ENCODE measurements around the gene IGLON5. TPM values are rescaled to one million over a fixed set of nuclear protein-coding genes. Genes with fewer than 3 reads are reported as not detected.

The IGLON5 gene
- total RNA-seq, 2 donors from 2014 or later, result not detected

- ATAC-seq, result no peak
- H3K4me1 Mint-ChIP-seq, result peaks cover 3% of the 10 kb centered on the region
- no peaks in the 10 kb centered on the region for H3K9me3 ChIP-seq (ENCODE audit: control insufficient read depth, low read length, poor library complexity, severe bottlenecking)
- H3K27me3 Mint-ChIP-seq, result peaks cover 56% of the 10 kb centered on the region
- H3K27ac Mint-ChIP-seq, result no peak overlapping the region
- no peak overlapping the region for H3K4me3 Mint-ChIP-seq
- no peaks in the 10 kb centered on the region for H3K36me3 Mint-ChIP-seq (ENCODE audit: low read depth)
- no peak for DNase-seq
Observed at GRCh38 chr19:51294977-51295375, 16.5 kb upstream of the IGLON5 start.

- no peak for DNase-seq
- ATAC-seq, result no peak
- no peaks in the 10 kb centered on the region for H3K9me3 ChIP-seq (ENCODE audit: control insufficient read depth, low read length, poor library complexity, severe bottlenecking)
- H3K27me3 Mint-ChIP-seq, result peaks cover 50% of the 10 kb centered on the region
- H3K4me1 Mint-ChIP-seq, result peaks cover 3% of the 10 kb centered on the region
- H3K27ac Mint-ChIP-seq, result no peak overlapping the region
- H3K36me3 Mint-ChIP-seq (ENCODE audit: low read depth), result no peaks in the 10 kb centered on the region
- H3K4me3 Mint-ChIP-seq, result no peak overlapping the region
Observed at GRCh38 chr19:51295382-51296126, 15.9 kb upstream of the IGLON5 start.

- Mint-ChIP-seq H3K27me3 (peaks cover 43% of the 10 kb centered on the region), H3K4me1 (peaks cover 3% of the 10 kb centered on the region), H3K27ac (no peak overlapping the region), H3K4me3 (no peak overlapping the region), H3K36me3 (ENCODE audit: low read depth) (no peaks in the 10 kb centered on the region)
- DNase-seq, result no peak
- H3K9me3 ChIP-seq (ENCODE audit: control insufficient read depth, low read length, poor library complexity, severe bottlenecking), result no peaks in the 10 kb centered on the region
- no peak for ATAC-seq
Observed at GRCh38 chr19:51296336-51297093, 14.9 kb upstream of the IGLON5 start.

- DNase-seq (no peak), ATAC-seq (no peak)
- no peaks in the 10 kb centered on the region for H3K9me3 ChIP-seq (ENCODE audit: control insufficient read depth, low read length, poor library complexity, severe bottlenecking)
- H3K27ac Mint-ChIP-seq, result no peak overlapping the region
- peaks cover 38% of the 10 kb centered on the region for H3K27me3 Mint-ChIP-seq
- H3K36me3 Mint-ChIP-seq (ENCODE audit: low read depth), result no peaks in the 10 kb centered on the region
- peaks cover 3% of the 10 kb centered on the region for H3K4me1 Mint-ChIP-seq
- no peak overlapping the region for H3K4me3 Mint-ChIP-seq
Observed at GRCh38 chr19:51297406-51297805, 14.0 kb upstream of the IGLON5 start.

- no peaks in the 10 kb centered on the region for H3K36me3 Mint-ChIP-seq (ENCODE audit: low read depth)
Observed at GRCh38 chr19:51301266-51301665, 10.2 kb upstream of the IGLON5 start.

GRCh38 chr19:51305479-51305878 is 6.0 kb upstream of the IGLON5 start:
- H3K9me3 ChIP-seq (ENCODE audit: control insufficient read depth, low read length, poor library complexity, severe bottlenecking), result no peaks in the 10 kb centered on the region
- no peaks in the 10 kb centered on the region for H3K4me1 Mint-ChIP-seq
- DNase-seq, result no peak
- peaks cover 4% of the 10 kb centered on the region for H3K36me3 Mint-ChIP-seq (ENCODE audit: low read depth)
- no peak overlapping the region for H3K4me3 Mint-ChIP-seq
- peaks cover 27% of the 10 kb centered on the region for H3K27me3 Mint-ChIP-seq
- no peak overlapping the region for H3K27ac Mint-ChIP-seq
- ATAC-seq, result no peak

More at GRCh38 chr19:51301266-51301665, 10.2 kb upstream of the IGLON5 start:
- Mint-ChIP-seq H3K27me3 (peaks cover 21% of the 10 kb centered on the region), H3K27ac (no peak overlapping the region), H3K4me3 (no peak overlapping the region), H3K4me1 (peaks cover 3% of the 10 kb centered on the region)
- ATAC-seq (no peak), DNase-seq (no peak)
- no peaks in the 10 kb centered on the region for H3K9me3 ChIP-seq (ENCODE audit: control insufficient read depth, low read length, poor library complexity, severe bottlenecking)

- H3K9me3 ChIP-seq (ENCODE audit: control insufficient read depth, low read length, poor library complexity, severe bottlenecking), result no peaks in the 10 kb centered on the region
- H3K27ac Mint-ChIP-seq, result no peak overlapping the region
- peaks cover 11% of the 10 kb centered on the region for H3K36me3 Mint-ChIP-seq (ENCODE audit: low read depth)
- H3K4me1 Mint-ChIP-seq, result peaks cover 7% of the 10 kb centered on the region
- peaks cover 32% of the 10 kb centered on the region for H3K27me3 Mint-ChIP-seq
- ATAC-seq (no peak), DNase-seq (no peak)
- no peak overlapping the region for H3K4me3 Mint-ChIP-seq
Observed at GRCh38 chr19:51316688-51317087, 5.2 kb downstream of the IGLON5 start.

- Mint-ChIP-seq H3K36me3 (ENCODE audit: low read depth) (peaks cover 8% of the 10 kb centered on the region), H3K27me3 (peaks cover 29% of the 10 kb centered on the region), H3K4me1 (peaks cover 4% of the 10 kb centered on the region), H3K27ac (no peak overlapping the region), H3K4me3 (no peak overlapping the region)
- ATAC-seq (no peak), DNase-seq (no peak)
- H3K9me3 ChIP-seq (ENCODE audit: control insufficient read depth, low read length, poor library complexity, severe bottlenecking), result no peaks in the 10 kb centered on the region
Observed at GRCh38 chr19:51317376-51317775, 5.9 kb downstream of the IGLON5 start.

GRCh38 chr19:51317968-51318367 is 6.5 kb downstream of the IGLON5 start:
- no peaks in the 10 kb centered on the region for H3K9me3 ChIP-seq (ENCODE audit: control insufficient read depth, low read length, poor library complexity, severe bottlenecking)
- ATAC-seq, result no peak
- no peak overlapping the region for H3K4me3 Mint-ChIP-seq
- H3K36me3 Mint-ChIP-seq (ENCODE audit: low read depth), result peaks cover 5% of the 10 kb centered on the region
- DNase-seq, result no peak
- peaks cover 4% of the 10 kb centered on the region for H3K4me1 Mint-ChIP-seq
- no peak overlapping the region for H3K27ac Mint-ChIP-seq
- peaks cover 24% of the 10 kb centered on the region for H3K27me3 Mint-ChIP-seq

- Mint-ChIP-seq H3K4me3 (no peak overlapping the region), H3K27ac (no peak overlapping the region)
- no peak for ATAC-seq
Observed at GRCh38 chr19:51318687-51319648, 7.5 kb downstream of the IGLON5 start.

GRCh38 chr19:51319649-51320279 is 8.3 kb downstream of the IGLON5 start:
- H3K9me3 ChIP-seq (ENCODE audit: control insufficient read depth, low read length, poor library complexity, severe bottlenecking), result no peaks in the 10 kb centered on the region
- Mint-ChIP-seq H3K4me3 (no peak overlapping the region), H3K36me3 (ENCODE audit: low read depth) (peaks cover 2% of the 10 kb centered on the region), H3K27me3 (peaks cover 22% of the 10 kb centered on the region), H3K27ac (no peak overlapping the region), H3K4me1 (no peaks in the 10 kb centered on the region)
- DNase-seq (no peak), ATAC-seq (no peak)

More at GRCh38 chr19:51318687-51319648, 7.5 kb downstream of the IGLON5 start:
- no peaks in the 10 kb centered on the region for H3K9me3 ChIP-seq (ENCODE audit: control insufficient read depth, low read length, poor library complexity, severe bottlenecking)
- Mint-ChIP-seq H3K4me1 (no peaks in the 10 kb centered on the region), H3K36me3 (ENCODE audit: low read depth) (peaks cover 2% of the 10 kb centered on the region), H3K27me3 (peaks cover 22% of the 10 kb centered on the region)
- DNase-seq, result no peak

- no peak for DNase-seq
- H3K4me1 Mint-ChIP-seq, result no peaks in the 10 kb centered on the region
- H3K4me3 Mint-ChIP-seq, result no peak overlapping the region
- H3K36me3 Mint-ChIP-seq (ENCODE audit: low read depth), result peaks cover 2% of the 10 kb centered on the region
- peaks cover 22% of the 10 kb centered on the region for H3K27me3 Mint-ChIP-seq
- ATAC-seq, result no peak
- no peaks in the 10 kb centered on the region for H3K9me3 ChIP-seq (ENCODE audit: control insufficient read depth, low read length, poor library complexity, severe bottlenecking)
- no peak overlapping the region for H3K27ac Mint-ChIP-seq
Observed at GRCh38 chr19:51320280-51320657, 8.8 kb downstream of the IGLON5 start.

All from T-helper 17 cell (primary cell).